Hepatocyte (in vitro differentiated cells): Measurements from ENCODE around the gene MED17.

Experiments used
- CTCF ChIP-seq: fragments of 200-600 bp; sonication (generic); IDR thresholded peaks from 2 replicates; pipeline ENCODE4 v1.5.1; 2016; ENCODE audit warnings: antibody characterized with exemption, mild to moderate bottlenecking; ENCODE audit not compliant: poor library complexity
- EZH2 ChIP-seq: fragments of 200-600 bp; sonication (generic); IDR thresholded peaks from 2 replicates; pipeline ENCODE4 v1.6.1; 2016; ENCODE audit warnings: antibody characterized with exemption, mild to moderate bottlenecking, borderline replicate concordance

DNA sequence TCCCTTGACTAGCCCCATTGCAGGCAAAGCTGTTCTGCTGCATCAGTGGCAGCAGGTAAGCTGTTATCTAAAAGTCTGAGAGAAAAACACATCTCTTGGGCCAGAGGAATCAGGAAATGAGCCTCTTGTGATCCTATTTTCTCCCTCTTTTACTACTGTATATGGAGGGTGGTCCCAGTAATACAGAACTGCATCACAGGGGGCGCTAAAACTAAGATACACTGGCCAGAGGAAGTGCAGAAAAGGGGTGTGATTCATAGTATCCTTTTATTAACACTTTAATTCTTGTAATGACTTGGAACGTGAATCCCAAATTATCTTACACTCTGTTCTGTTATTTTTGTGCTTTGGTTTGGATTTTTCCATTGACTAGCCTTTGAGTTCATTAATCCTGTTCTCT, 8.8 kb upstream of the MED17 start:
- TF ChIP-seq CTCF: no peak
- no peak for TF ChIP-seq EZH2
